Measurements from ENCODE around the gene TBC1D8. TPM values are rescaled to one million over a fixed set of nuclear protein-coding genes. Genes with fewer than 3 reads are reported as not detected.
A peak's percentile ranks its signal among the peaks of the same experiment; 100 is the strongest.
"Not testable (repeated sequence)": the region's sequence is repeated elsewhere in the genome, so short reads cannot be mapped to it uniquely, and the experiment has no call there.

The TBC1D8 gene
- total and polyA plus RNA-seq, 5 donors, result 36.4 to 79.5 (median 49.5) TPM

- peaks cover 15% of the 10 kb centered on the region for H3K4me1 ChIP-seq (ENCODE audit: control insufficient read depth, insufficient read depth, low read length)
- H3K27me3 ChIP-seq (ENCODE audit: control insufficient read depth, insufficient read depth), result no peaks in the 10 kb centered on the region
- ATAC-seq (peak in 1 of 2 donors; percentile 16), DNase-seq (no peak)
- H3K4me3 ChIP-seq (ENCODE audit: low read length), result no peak overlapping the region
- intact Hi-C loops (cut with DNase I), result no loop called here
- no peak overlapping the region for H3K27ac ChIP-seq (ENCODE audit: low read length)
- H3K9me3 ChIP-seq (ENCODE audit: control insufficient read depth, low read length), result no peaks in the 10 kb centered on the region
- WGBS, result 44% methylated on average over 2 of the region's 2 CpGs
Observed at GRCh38 chr2:101064125-101064502, 87.1 kb downstream of the TBC1D8 start.

- no peak overlapping the region for H3K4me3 ChIP-seq (ENCODE audit: low read length)
- no peak overlapping the region for H3K27ac ChIP-seq (ENCODE audit: low read length)
- WGBS, result 28% methylated on average over 3 of the region's 3 CpGs
- DNase-seq (no peak), ATAC-seq (peak; percentile 68 to 86)
- intact Hi-C loops (cut with DNase I), result no loop called here
- no peaks in the 10 kb centered on the region for H3K27me3 ChIP-seq (ENCODE audit: control insufficient read depth, insufficient read depth)
- peaks cover 15% of the 10 kb centered on the region for H3K4me1 ChIP-seq (ENCODE audit: control insufficient read depth, insufficient read depth, low read length)
- no peaks in the 10 kb centered on the region for H3K9me3 ChIP-seq (ENCODE audit: control insufficient read depth, low read length)
Observed at GRCh38 chr2:101063352-101064124, 87.6 kb downstream of the TBC1D8 start.

- H3K4me1 ChIP-seq (ENCODE audit: control insufficient read depth, insufficient read depth, low read length), result peaks cover 6% of the 10 kb centered on the region
- intact Hi-C loops (cut with DNase I), result no loop called here
- no peak overlapping the region for H3K27ac ChIP-seq (ENCODE audit: low read length)
- 73% methylated on average over 3 of the region's 3 CpGs for WGBS
- ATAC-seq (no peak), DNase-seq (no peak)
- H3K4me3 ChIP-seq (ENCODE audit: low read length), result no peak overlapping the region
- no peaks in the 10 kb centered on the region for H3K9me3 ChIP-seq (ENCODE audit: control insufficient read depth, low read length)
- H3K27me3 ChIP-seq (ENCODE audit: control insufficient read depth, insufficient read depth), result no peaks in the 10 kb centered on the region
Observed at GRCh38 chr2:101058386-101058785, 92.8 kb downstream of the TBC1D8 start.

GRCh38 chr2:101057051-101057933 lies 93.9 kb downstream of the TBC1D8 start:
- ATAC-seq (no peak), DNase-seq (no peak)
- H3K27ac ChIP-seq (ENCODE audit: low read length), result no peak overlapping the region
- WGBS, result 93% methylated on average over 5 of the region's 5 CpGs
- no peaks in the 10 kb centered on the region for H3K9me3 ChIP-seq (ENCODE audit: control insufficient read depth, low read length)
- peaks cover 6% of the 10 kb centered on the region for H3K4me1 ChIP-seq (ENCODE audit: control insufficient read depth, insufficient read depth, low read length)
- H3K27me3 ChIP-seq (ENCODE audit: control insufficient read depth, insufficient read depth), result no peaks in the 10 kb centered on the region
- H3K4me3 ChIP-seq (ENCODE audit: low read length), result no peak overlapping the region
- intact Hi-C loops (cut with DNase I), result no loop called here

- Histone ChIP-seq H3K27me3 (ENCODE audit: control insufficient read depth, insufficient read depth) (no peaks in the 10 kb centered on the region), H3K27ac (ENCODE audit: low read length) (no peak overlapping the region), H3K4me1 (ENCODE audit: control insufficient read depth, insufficient read depth, low read length) (no peaks in the 10 kb centered on the region), H3K9me3 (ENCODE audit: control insufficient read depth, low read length) (no peaks in the 10 kb centered on the region), H3K4me3 (ENCODE audit: low read length) (no peak overlapping the region)
- ATAC-seq (no peak), DNase-seq (no peak)
- intact Hi-C loops (cut with DNase I), result no loop called here
- 80% methylated on average over 3 of the region's 3 CpGs for WGBS
Observed at GRCh38 chr2:101053117-101053516, 98.1 kb downstream of the TBC1D8 start.

GRCh38 chr2:101052147-101052546 lies 99.0 kb downstream of the TBC1D8 start:
- H3K4me3 ChIP-seq (ENCODE audit: low read length), result no peak overlapping the region
- H3K27ac ChIP-seq (ENCODE audit: low read length), result no peak overlapping the region
- H3K4me1 ChIP-seq (ENCODE audit: control insufficient read depth, insufficient read depth, low read length), result no peaks in the 10 kb centered on the region
- intact Hi-C loops (cut with DNase I), result no loop called here
- no peaks in the 10 kb centered on the region for H3K9me3 ChIP-seq (ENCODE audit: control insufficient read depth, low read length)
- H3K27me3 ChIP-seq (ENCODE audit: control insufficient read depth, insufficient read depth), result no peaks in the 10 kb centered on the region
- ATAC-seq, result no peak
- DNase-seq, result no peak
- WGBS, result 95% methylated on average over 5 of the region's 5 CpGs

GRCh38 chr2:101050886-101051285 lies 100.3 kb downstream of the TBC1D8 start:
- H3K4me1 ChIP-seq (ENCODE audit: control insufficient read depth, insufficient read depth, low read length); intact Hi-C loops (cut with DNase I); H3K27ac ChIP-seq (ENCODE audit: low read length); H3K4me3 ChIP-seq (ENCODE audit: low read length); H3K9me3 ChIP-seq (ENCODE audit: control insufficient read depth, low read length); DNase-seq; ATAC-seq; H3K27me3 ChIP-seq (ENCODE audit: control insufficient read depth, insufficient read depth): not testable (repeated sequence)
- 96% methylated on average over 6 of the region's 6 CpGs for WGBS

- no peak overlapping the region for H3K4me3 ChIP-seq (ENCODE audit: low read length)
- H3K9me3 ChIP-seq (ENCODE audit: control insufficient read depth, low read length), result no peaks in the 10 kb centered on the region
- intact Hi-C loops (cut with DNase I), result no loop called here
- no peaks in the 10 kb centered on the region for H3K27me3 ChIP-seq (ENCODE audit: control insufficient read depth, insufficient read depth)
- H3K27ac ChIP-seq (ENCODE audit: low read length), result no peak overlapping the region
- DNase-seq, result no peak
- H3K4me1 ChIP-seq (ENCODE audit: control insufficient read depth, insufficient read depth, low read length), result no peaks in the 10 kb centered on the region
- 66% methylated on average over 3 of the region's 3 CpGs for WGBS
- no peak for ATAC-seq
Observed at GRCh38 chr2:101048756-101049155, 102.4 kb downstream of the TBC1D8 start.

- ATAC-seq (peak; percentile 74 to 77), DNase-seq (peak; percentile 52 to 82 (median 77))
- 59% methylated on average over 6 of the region's 6 CpGs for WGBS
- Histone ChIP-seq H3K27me3 (ENCODE audit: control insufficient read depth, insufficient read depth) (no peaks in the 10 kb centered on the region), H3K4me3 (ENCODE audit: low read length) (no peak overlapping the region), H3K27ac (ENCODE audit: low read length) (no peak overlapping the region), H3K4me1 (ENCODE audit: control insufficient read depth, insufficient read depth, low read length) (no peaks in the 10 kb centered on the region), H3K9me3 (ENCODE audit: control insufficient read depth, low read length) (no peaks in the 10 kb centered on the region)
- intact Hi-C loops (cut with DNase I), result no loop called here
Observed at GRCh38 chr2:101047774-101048173, 103.4 kb downstream of the TBC1D8 start.

GRCh38 chr2:101047075-101047766 lies 104.0 kb downstream of the TBC1D8 start:
- no peaks in the 10 kb centered on the region for H3K4me1 ChIP-seq (ENCODE audit: control insufficient read depth, insufficient read depth, low read length)
- intact Hi-C loops (cut with DNase I), result no loop called here
- H3K4me3 ChIP-seq (ENCODE audit: low read length), result no peak overlapping the region
- no peak overlapping the region for H3K27ac ChIP-seq (ENCODE audit: low read length)
- 84% methylated on average over 12 of the region's 12 CpGs for WGBS
- no peaks in the 10 kb centered on the region for H3K9me3 ChIP-seq (ENCODE audit: control insufficient read depth, low read length)
- ATAC-seq (peak; percentile 12 to 35), DNase-seq (no peak)
- H3K27me3 ChIP-seq (ENCODE audit: control insufficient read depth, insufficient read depth), result no peaks in the 10 kb centered on the region

GRCh38 chr2:101045330-101045729 lies 105.9 kb downstream of the TBC1D8 start:
- Histone ChIP-seq H3K4me1 (ENCODE audit: control insufficient read depth, insufficient read depth, low read length) (no peaks in the 10 kb centered on the region), H3K27ac (ENCODE audit: low read length) (no peak overlapping the region), H3K4me3 (ENCODE audit: low read length) (no peak overlapping the region), H3K27me3 (ENCODE audit: control insufficient read depth, insufficient read depth) (no peaks in the 10 kb centered on the region), H3K9me3 (ENCODE audit: control insufficient read depth, low read length) (no peaks in the 10 kb centered on the region)
- WGBS, result 94% methylated on average over 10 of the region's 10 CpGs
- ATAC-seq (no peak), DNase-seq (no peak)
- intact Hi-C loops (cut with DNase I), result no loop called here

All from right cardiac atrium (tissue), 5 donors.